IMR-90 (cell line): ENCODE results near the gene UBFD1. TPM values are rescaled to one million over a fixed set of nuclear protein-coding genes. Genes with fewer than 3 reads are reported as not detected.

Experiments
- ATAC-seq: fragments of 200-7000 bp; cut with Tn5 transposase; 2 replicates; pipeline ENCODE4 v1.9.1; 2020; ENCODE audit warnings: low read depth, mild to moderate bottlenecking, moderate library complexity
- BruUV-seq: library from RNA; stranded (reverse); fragments of 400-500 nt; replicated peaks from 2 replicates; lab custom pipeline; 2021; lab: Mats Ljungman, UMichigan
- CTCF ChIA-PET: fragments of 300-600 bp; formaldehyde crosslinking; extraction: SDS; loops from one replicate; lab custom pipeline; 2021; ENCODE audit warnings: antibody characterized with exemption; lab: Yijun Ruan, JAX
- POLR2A ChIA-PET: fragments of 300-600 bp; sonication (Branson Sonifier 250); formaldehyde crosslinking; loops from one replicate; lab custom pipeline; 2022; ENCODE audit warnings: antibody characterized with exemption; ENCODE audit not compliant: unreplicated experiment; lab: Charles Lee
- DNase-seq: peaks from one replicate; pipeline ENCODE4 v3.0.0; 2013
- H2AFZ ChIP-seq: replicated peaks from 2 replicates; pipeline ENCODE3; 2013; ENCODE audit warnings: low read length, mild to moderate bottlenecking; ENCODE audit not compliant: poor library complexity
- H2AK5ac ChIP-seq: 2 replicates; pipeline ENCODE4 v1.6.1; 2013; ENCODE audit warnings: low read depth, low read length, inconsistent platforms
- H2AK9ac ChIP-seq: replicated peaks from 2 replicates; pipeline ENCODE3; 2013; ENCODE audit warnings: mild to moderate bottlenecking, low read depth, low read length, moderate library complexity; ENCODE audit not compliant: poor library complexity
- H2BK120ac ChIP-seq: 2 replicates; pipeline ENCODE4 v1.6.1; 2013; ENCODE audit warnings: low read depth, low read length, inconsistent platforms
- H2BK15ac ChIP-seq: 3 replicates; pipeline ENCODE4 v1.6.1; 2013; ENCODE audit warnings: low read depth, low read length, inconsistent platforms
- H2BK20ac ChIP-seq: 2 replicates; pipeline ENCODE4 v1.6.1; 2013; ENCODE audit warnings: low read depth, mild to moderate bottlenecking, inconsistent platforms, low read length, moderate library complexity
- H2BK5ac ChIP-seq: 2 replicates; pipeline ENCODE4 v1.6.1; 2013; ENCODE audit warnings: mild to moderate bottlenecking, low read depth, low read length, inconsistent platforms; ENCODE audit not compliant: poor library complexity, severe bottlenecking
- H3K14ac ChIP-seq: replicated peaks from 2 replicates; pipeline ENCODE4 v1.6.1; 2013; ENCODE audit warnings: low read depth, low read length, inconsistent platforms
- H3K18ac ChIP-seq: 2 replicates; pipeline ENCODE4 v1.6.1; 2013; ENCODE audit warnings: low read depth, low read length, control low read depth
- H3K23ac ChIP-seq: 2 replicates; pipeline ENCODE4 v1.6.1; 2013; ENCODE audit warnings: low read depth, low read length, inconsistent platforms
- H3K27ac ChIP-seq: 2 replicates; pipeline ENCODE4 v1.5.1; 2013; ENCODE audit warnings: mild to moderate bottlenecking, control low read depth, low read length; ENCODE audit not compliant: insufficient read depth
- H3K27me3 ChIP-seq: 2 replicates; pipeline ENCODE4 v1.6.1; 2013; ENCODE audit warnings: low read length; ENCODE audit not compliant: control insufficient read depth, insufficient read depth
- H3K36me3 ChIP-seq: 2 replicates; pipeline ENCODE4 v1.6.1; 2013; ENCODE audit warnings: low read length, mixed read lengths; ENCODE audit not compliant: control insufficient read depth, insufficient read depth
- H3K4ac ChIP-seq: 2 replicates; pipeline ENCODE4 v1.6.1; 2013; ENCODE audit warnings: low read depth, low read length, inconsistent platforms
- H3K4me1 ChIP-seq: 2 replicates; pipeline ENCODE4 v1.6.1; 2013; ENCODE audit warnings: low read length, mixed read lengths; ENCODE audit not compliant: control insufficient read depth, insufficient read depth
- H3K4me2 ChIP-seq: 2 replicates; pipeline ENCODE4 v1.6.1; 2013; ENCODE audit warnings: low read depth, mild to moderate bottlenecking, control low read depth, low read length, moderate library complexity
- H3K4me3 ChIP-seq: 2 replicates; pipeline ENCODE4 v1.5.1; 2013; ENCODE audit warnings: low read depth, mild to moderate bottlenecking, control low read depth, low read length, moderate library complexity; ENCODE audit not compliant: insufficient read depth
- H3K56ac ChIP-seq: 2 replicates; pipeline ENCODE4 v1.6.1; 2013; ENCODE audit warnings: low read length, inconsistent platforms; ENCODE audit not compliant: insufficient read depth; ENCODE audit errors: extremely low read depth
- H3K79me1 ChIP-seq, 2 experiments: 2 replicates each; pipeline ENCODE4 v1.6.1; 2013; ENCODE audit warnings: low read length in 2 of 2, inconsistent platforms in 1 of 2, low read depth in 1 of 2
- H3K9ac ChIP-seq: 2 replicates; pipeline ENCODE4 v1.6.1; 2013; ENCODE audit warnings: low read depth, low read length, control low read depth
- H3K9me1 ChIP-seq: 2 replicates; pipeline ENCODE4 v1.6.1; 2013; ENCODE audit warnings: low read length, inconsistent platforms; ENCODE audit not compliant: insufficient read depth
- H3K9me3 ChIP-seq: 2 replicates; pipeline ENCODE4 v1.6.1; 2013; ENCODE audit warnings: low read length; ENCODE audit not compliant: control insufficient read depth, insufficient read depth
- H4K20me1 ChIP-seq: 2 replicates; pipeline ENCODE4 v1.6.1; 2013; ENCODE audit warnings: low read length, inconsistent platforms; ENCODE audit not compliant: insufficient read depth
- H4K5ac ChIP-seq: 2 replicates; pipeline ENCODE4 v1.6.1; 2013; ENCODE audit warnings: mild to moderate bottlenecking, low read depth, low read length, control low read depth
- H4K8ac ChIP-seq, 2 experiments: 2 replicates each; pipeline ENCODE4 v1.6.1; 2013; ENCODE audit warnings: low read depth in 2 of 2, low read length in 2 of 2, control low read depth in 1 of 2, inconsistent platforms in 1 of 2
- H4K91ac ChIP-seq: 2 replicates; pipeline ENCODE4 v1.6.1; 2013; ENCODE audit warnings: low read depth, low read length, inconsistent platforms; ENCODE audit not compliant: insufficient read depth
- BHLHE40 ChIP-seq: fragments of 150-350 bp; IDR thresholded peaks from 2 replicates; pipeline ENCODE4 v1.6.1; 2016; ENCODE audit warnings: mild to moderate bottlenecking, low read depth, low read length
- CEBPB ChIP-seq: IDR thresholded peaks from 2 replicates; pipeline ENCODE4 v1.6.1; 2012; ENCODE audit warnings: low read depth, low read length, improper control_type of control experiment
- CHD1 ChIP-seq: IDR thresholded peaks from 2 replicates; pipeline ENCODE4 v1.6.1; 2012; ENCODE audit warnings: low read depth, low read length, improper control_type of control experiment
- CTCF ChIP-seq: conservative IDR thresholded peaks from 2 replicates; pipeline ENCODE4 v1.5.1; 2012; ENCODE audit warnings: mild to moderate bottlenecking, low read depth, low read length, improper control_type of control experiment
- ELK1 ChIP-seq: fragments of 150-350 bp; IDR thresholded peaks from 2 replicates; pipeline ENCODE4 v1.6.1; 2016; ENCODE audit warnings: low read depth, mild to moderate bottlenecking, low read length, moderate library complexity, borderline replicate concordance
- FOS ChIP-seq: fragments of 150-350 bp; IDR thresholded peaks from 2 replicates; pipeline ENCODE4 v1.6.1; 2016; ENCODE audit warnings: low read depth, low read length
- MAFK ChIP-seq: IDR thresholded peaks from 2 replicates; pipeline ENCODE4 v1.6.1; 2012; ENCODE audit warnings: low read depth, low read length, improper control_type of control experiment
- MAZ ChIP-seq: IDR thresholded peaks from 2 replicates; pipeline ENCODE4 v1.6.1; 2012; ENCODE audit warnings: low read depth, mild to moderate bottlenecking, low read length, improper control_type of control experiment, moderate library complexity, borderline replicate concordance
- MXI1 ChIP-seq: IDR thresholded peaks from 2 replicates; pipeline ENCODE4 v1.6.1; 2012; ENCODE audit warnings: low read depth, mild to moderate bottlenecking, low read length, moderate library complexity, borderline replicate concordance
- NFE2L2 ChIP-seq: fragments of 150-350 bp; IDR thresholded peaks from 2 replicates; pipeline ENCODE4 v1.6.1; 2016; ENCODE audit warnings: low read depth, mild to moderate bottlenecking, low read length
- POLR2A ChIP-seq: IDR thresholded peaks from 2 replicates; pipeline ENCODE4 v1.6.1; 2012; ENCODE audit warnings: mild to moderate bottlenecking, low read depth, low read length
- RAD21 ChIP-seq: IDR thresholded peaks from 2 replicates; pipeline ENCODE4 v1.6.1; 2012; ENCODE audit warnings: low read length, improper control_type of control experiment
- RCOR1 ChIP-seq: IDR thresholded peaks from 2 replicates; pipeline ENCODE4 v1.6.1; 2012; ENCODE audit warnings: mild to moderate bottlenecking, low read length, improper control_type of control experiment; ENCODE audit not compliant: insufficient replicate concordance
- RFX5 ChIP-seq: IDR thresholded peaks from 2 replicates; pipeline ENCODE4 v1.8.0; 2012; ENCODE audit warnings: low read depth, mild to moderate bottlenecking, low read length, moderate library complexity
- SMC3 ChIP-seq: fragments of 150-350 bp; IDR thresholded peaks from 2 replicates; pipeline ENCODE4 v1.6.1; 2016; ENCODE audit warnings: low read depth, mild to moderate bottlenecking, antibody characterized with exemption, low read length, moderate library complexity
- USF2 ChIP-seq: fragments of 150-350 bp; IDR thresholded peaks from 2 replicates; pipeline ENCODE4 v1.6.1; 2017; ENCODE audit warnings: mild to moderate bottlenecking, antibody characterized with exemption, low read length, low read depth
- WGBS, 2 experiments: methylation state at CpG; one replicate each; pipeline versions ENCODE4 v1.1.5 to v1.1.7; 2013; ENCODE audit warnings: missing lambda C conversion rate in 2 of 2; ENCODE audit not compliant: insufficient read length in 1 of 2; ENCODE audit errors: extremely low coverage in 2 of 2; 5-methylcytosine and 5-hydroxymethylcytosine counted together
- dilution Hi-C: fragments of 300-500 bp; cut with HindIII; formaldehyde crosslinking; loops from one replicate; pipeline ENCODE4 v1.14.3; 2018; ENCODE audit warnings: low sequenced_read_pairs; ENCODE audit not compliant: unreplicated experiment
- in situ Hi-C: fragments of 300-500 bp; cut with MboI; formaldehyde crosslinking; loops from 3 replicates; pipeline ENCODE4 v1.14.3; 2019; ENCODE audit warnings: low sequenced_read_pairs, inconsistent platforms, mixed read lengths
- intact Hi-C: fragments of 100-400 bp; cut with micrococcal nuclease; formaldehyde crosslinking; loops from 2 replicates; pipeline ENCODE4 v1.10.0; 2022
- polyA plus RNA-seq, 3 experiments: library from polyadenylated mRNA; depleted of rRNA; stranded (reverse); fragments of >200 nt; gene quantifications; 2 replicates each; pipeline ENCODE4 v1.2.3, GENCODE V29; 2012; ENCODE audit warnings: low replicate concordance in 1 of 3
- total RNA-seq: library from RNA; depleted of rRNA; stranded (reverse); fragments of >200 nt; gene quantifications from 2 replicates; pipeline ENCODE4 v1.2.3, GENCODE V29; 2012

UBFD1 gene
- total and polyA plus RNA-seq, 2 of the 4 experiments (the other 2 are of a cell fraction): 39.3 to 55.0 TPM

- ATAC-seq: no peak
- no peaks in the 10 kb centered on the region for H3K9me3 ChIP-seq
- H3K9ac ChIP-seq: no peak overlapping the region
- no peak overlapping the region for H3K56ac ChIP-seq
- DNase-seq: no peak
- H4K8ac ChIP-seq: no peak overlapping the region
- no peak overlapping the region for H3K14ac ChIP-seq
- H2AK5ac ChIP-seq: no peak overlapping the region
- H3K4ac ChIP-seq: no peak overlapping the region
- H3K36me3 ChIP-seq: peaks cover 54% of the 10 kb centered on the region
- no peaks in the 10 kb centered on the region for H3K9me1 ChIP-seq
- no peak overlapping the region for H3K27ac ChIP-seq
- H2BK120ac ChIP-seq: no peak overlapping the region
- BruUV-seq: no TSS peak
- no peak for TF ChIP-seq MXI1
- no peak for TF ChIP-seq MAZ
- TF ChIP-seq BHLHE40: no peak
- no peak for TF ChIP-seq RAD21
- TF ChIP-seq POLR2A: no peak
- TF ChIP-seq USF2: no peak
- no peak for TF ChIP-seq NFE2L2
- TF ChIP-seq RFX5: no peak
- no peak for TF ChIP-seq CHD1
- no peak for TF ChIP-seq SMC3
- TF ChIP-seq RCOR1: no peak
- no peak for TF ChIP-seq CTCF
- no peak for TF ChIP-seq CEBPB
- no peak for TF ChIP-seq MAFK
- TF ChIP-seq FOS: no peak
- TF ChIP-seq ELK1: no peak
- no peak overlapping the region for H3K18ac ChIP-seq
- H4K91ac ChIP-seq: no peak overlapping the region
- dilution Hi-C loops: no loop called here
- H2BK15ac ChIP-seq: no peak overlapping the region
- in situ Hi-C loops: loop anchor here (5.0 kb wide), 1 partner anchor 47 kb away; no protein-coding TSS in a partner anchor
- WGBS, 2 experiments: no CpG with 5 or more reads among the region's 3 CpGs
- POLR2A ChIA-PET: no interaction called here
- no peaks in the 10 kb centered on the region for H3K27me3 ChIP-seq
- no peak overlapping the region for H3K23ac ChIP-seq
- no peak overlapping the region for H3K4me2 ChIP-seq
- no peak overlapping the region for H2AFZ ChIP-seq
- CTCF ChIA-PET: no interaction called here
- no peaks in the 10 kb centered on the region; a peak in 1 of 4 replicates for H3K79me1 ChIP-seq
- H3K4me3 ChIP-seq: no peak overlapping the region
- H2AK9ac ChIP-seq: no peak overlapping the region
- H4K5ac ChIP-seq: no peak overlapping the region
- no peaks in the 10 kb centered on the region for H4K20me1 ChIP-seq
- no peak overlapping the region for H2BK20ac ChIP-seq
- intact Hi-C loops: no loop called here
- H2BK5ac ChIP-seq: no peak overlapping the region
- H3K4me1 ChIP-seq: no peaks in the 10 kb centered on the region
These were observed 32.6 kb upstream of the UBFD1 start for GRCh38 chr16:23524886-23525285.
